Aorta (tissue), 5 donors: ENCODE measurements around the gene CTNNA2. TPM values are rescaled to one million over a fixed set of nuclear protein-coding genes. Genes with fewer than 3 reads are reported as not detected.

Experiments
- ATAC-seq: fragments of 200-7000 bp; cut with Tn5 transposase; one replicate; pipeline ENCODE4 v1.9.1; 2022; ENCODE audit warnings: moderate library complexity; ENCODE audit not compliant: low FRiP score
- DNase-seq, 2 donors: peaks; one replicate each; pipeline ENCODE4 v3.0.0-alpha.2; 2020
- H3K27ac ChIP-seq, 2 donors: one replicate each; pipeline ENCODE4 v1.5.1; 2013; ENCODE audit warnings: low read length in 2 of 2, mild to moderate bottlenecking in 2 of 2, moderate library complexity in 2 of 2, control low read depth in 1 of 2, inconsistent platforms in 1 of 2, low read depth in 1 of 2
- H3K27me3 ChIP-seq, 2 donors: one replicate each; pipeline ENCODE4 v1.6.1; 2013; ENCODE audit warnings: control low read depth in 1 of 2, low read length in 1 of 2, mild to moderate bottlenecking in 1 of 2, moderate library complexity in 1 of 2; ENCODE audit not compliant: insufficient read depth in 2 of 2, control insufficient read depth in 1 of 2
- H3K36me3 ChIP-seq, 2 donors: one replicate each; pipeline ENCODE4 v1.6.1; 2013; ENCODE audit warnings: control low read depth in 1 of 2, low read length in 1 of 2, mild to moderate bottlenecking in 1 of 2; ENCODE audit not compliant: insufficient read depth in 2 of 2, control insufficient read depth in 1 of 2
- H3K4me1 ChIP-seq, 2 donors: one replicate each; pipeline ENCODE4 v1.6.1; 2013; ENCODE audit warnings: low read length in 2 of 2, control low read depth in 1 of 2, mild to moderate bottlenecking in 1 of 2, moderate library complexity in 1 of 2; ENCODE audit not compliant: insufficient read depth in 2 of 2, control insufficient read depth in 1 of 2
- H3K4me3 ChIP-seq, 2 donors: one replicate each; pipeline ENCODE4 v1.5.1; 2013; ENCODE audit warnings: low read length in 2 of 2, control low read depth in 1 of 2, mild to moderate bottlenecking in 1 of 2
- H3K9me3 ChIP-seq: one replicate; pipeline ENCODE4 v1.6.1; 2013; ENCODE audit warnings: mild to moderate bottlenecking, low read length; ENCODE audit not compliant: control insufficient read depth
- WGBS, 2 donors: extraction: QIAGEN DNeasy Blood & Tissue Kit; methylation state at CpG; one replicate each; pipeline ENCODE4 v1.1.7; 2013; 5-methylcytosine and 5-hydroxymethylcytosine counted together
- intact Hi-C, 2 donors: fragments of 100-400 bp; cut with DNase I; formaldehyde crosslinking; loops; one replicate each; pipeline versions ENCODE4 v1.14.2 to v1.15.0; 2022
- polyA plus RNA-seq, 2 donors: library from polyadenylated mRNA; stranded (reverse); fragments of 200-250 nt; gene quantifications; one replicate each; pipeline ENCODE4 v1.2.3, GENCODE V29; 2013
- total RNA-seq, 2 donors: library from RNA; stranded (reverse); fragmentation: NEBNext Ultra II Directional; extraction: Animal tissue kit (Norgen Biotek cat#: 25700); gene quantifications; one replicate each; pipeline ENCODE4 v1.2.1, GENCODE V29; 2021
- donor health status: healthy with polysubstance abuse.
- donor health status: Bipolar disorder and iron deficiency.
- donor health status: DM: no; HTN: no; CAD: no.
- donor health status: DM: no; HTN: no; CAD: no.
- donor health status: DM: yes; HTN: yes; CAD: no.

CTNNA2 gene
- total and polyA plus RNA-seq, 4 donors, result 0.05 to 0.12 TPM; not detected in 2

DNA sequence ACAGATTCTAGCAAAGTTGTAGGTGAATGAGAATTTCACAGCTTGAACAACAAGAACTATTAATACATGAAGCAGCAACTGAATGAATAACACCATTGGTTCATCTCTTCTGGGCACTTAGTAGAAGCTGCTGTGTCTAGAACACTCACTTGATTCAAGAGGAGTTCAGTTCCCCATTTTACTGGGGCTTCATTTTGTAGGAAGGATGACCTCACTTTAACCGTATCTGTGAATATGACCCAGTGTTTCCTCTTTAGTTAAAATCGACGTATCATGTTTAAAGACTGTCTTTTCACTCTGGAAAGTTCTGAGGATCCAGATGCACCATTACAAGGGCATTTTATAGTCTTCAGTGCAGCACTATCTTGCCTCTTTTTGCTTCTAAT, 743.9 kb downstream of the CTNNA2 start:
- H3K36me3 ChIP-seq, result no peaks in the 10 kb centered on the region
- DNase-seq (no peak), ATAC-seq (no peak)
- H3K9me3 ChIP-seq, result peaks cover 3% of the 10 kb centered on the region
- H3K4me3 ChIP-seq, result no peak overlapping the region
- peaks cover 0 to 1% of the 10 kb centered on the region in 2 donors for H3K27me3 ChIP-seq
- 77 to 80% methylated on average over 3 of the region's 3 CpGs for WGBS, 2 donors
- no peaks in the 10 kb centered on the region for H3K4me1 ChIP-seq
- intact Hi-C loops, result no loop called here
- no peak overlapping the region for H3K27ac ChIP-seq

- Histone ChIP-seq H3K27ac (no peak overlapping the region), H3K27me3 (peaks cover 0 to 1% of the 10 kb centered on the region in 2 donors), H3K9me3 (peaks cover 3% of the 10 kb centered on the region), H3K36me3 (no peaks in the 10 kb centered on the region), H3K4me3 (no peak overlapping the region), H3K4me1 (no peaks in the 10 kb centered on the region)
- intact Hi-C loops, result no loop called here
- WGBS, 2 donors, result 93 to 95% methylated on average over 4 of the region's 4 CpGs
- ATAC-seq (no peak), DNase-seq (no peak)
Observed at GRCh38 chr2:80257450-80257849, 744.6 kb downstream of the CTNNA2 start.

- Histone ChIP-seq H3K9me3 (peaks cover 3% of the 10 kb centered on the region), H3K4me3 (no peak overlapping the region), H3K4me1 (no peaks in the 10 kb centered on the region), H3K36me3 (no peaks in the 10 kb centered on the region), H3K27ac (no peak overlapping the region), H3K27me3 (peaks cover 0 to 1% of the 10 kb centered on the region in 2 donors)
- no peak for DNase-seq
- intact Hi-C loops, result no loop called here
- WGBS, 2 donors, result 61 to 84% methylated on average over 5 of the region's 5 CpGs
- no peak for ATAC-seq
Observed at GRCh38 chr2:80258341-80258740, 745.5 kb downstream of the CTNNA2 start.

GRCh38 chr2:80258793-80259192, 745.9 kb downstream of the CTNNA2 start:
- intact Hi-C loops, result no loop called here
- ATAC-seq, result no peak
- Histone ChIP-seq H3K4me1 (no peaks in the 10 kb centered on the region), H3K27me3 (peaks cover 0 to 1% of the 10 kb centered on the region in 2 donors), H3K36me3 (no peaks in the 10 kb centered on the region), H3K9me3 (peaks cover 3% of the 10 kb centered on the region), H3K4me3 (no peak overlapping the region), H3K27ac (no peak overlapping the region)
- 81 to 84% methylated on average over 5 of the region's 5 CpGs for WGBS, 2 donors
- DNase-seq, result no peak

DNA sequence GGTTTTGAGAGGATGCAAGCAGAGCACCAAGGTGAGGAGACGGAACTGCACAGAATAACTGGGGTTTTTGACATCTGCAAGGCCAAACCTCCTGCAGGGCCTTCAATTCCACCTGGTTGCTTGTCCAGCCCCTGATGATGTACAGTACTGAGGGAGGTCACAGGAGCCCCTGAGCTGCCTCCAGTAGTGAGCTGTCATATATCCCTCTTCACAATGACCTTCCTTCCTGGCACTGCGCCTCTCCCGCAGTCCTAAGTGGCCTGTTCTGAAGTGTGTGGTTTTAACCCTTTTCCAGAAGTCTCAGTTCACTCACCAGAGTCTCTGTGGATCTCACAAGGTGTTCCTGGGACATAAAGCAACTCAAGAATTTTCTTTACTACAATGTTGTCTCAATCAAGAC, 746.4 kb downstream of the CTNNA2 start:
- 59 to 62% methylated on average over 3 of the region's 3 CpGs for WGBS, 2 donors
- ATAC-seq, result no peak
- no peak for DNase-seq
- intact Hi-C loops, result no loop called here
- H3K27me3 ChIP-seq, result peaks cover 0 to 1% of the 10 kb centered on the region in 2 donors
- no peaks in the 10 kb centered on the region for H3K4me1 ChIP-seq
- no peaks in the 10 kb centered on the region for H3K36me3 ChIP-seq
- H3K27ac ChIP-seq, result no peak overlapping the region
- H3K4me3 ChIP-seq, result no peak overlapping the region
- peaks cover 3% of the 10 kb centered on the region for H3K9me3 ChIP-seq

DNA sequence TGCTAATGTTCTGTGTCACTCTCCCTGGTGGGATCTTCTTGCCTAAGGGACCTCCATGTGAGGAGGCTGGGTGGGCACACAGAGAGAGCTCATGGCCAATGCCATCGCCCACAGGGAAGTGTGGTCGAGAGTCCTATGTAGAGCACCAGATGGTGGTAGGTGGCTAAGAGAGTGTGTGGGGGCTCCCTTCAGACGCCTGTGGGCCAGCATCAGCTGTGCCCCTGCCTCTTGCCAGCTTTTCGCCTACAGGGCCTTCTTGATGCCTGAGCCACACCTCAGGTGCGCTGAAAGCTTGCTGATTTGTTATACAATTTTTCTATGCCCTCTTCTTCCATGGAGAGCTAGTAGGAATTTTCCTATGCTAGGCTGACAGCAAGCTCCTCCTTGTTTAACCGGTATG, 753.4 kb downstream of the CTNNA2 start:
- WGBS, 2 donors, result 80 to 82% methylated on average over 6 of the region's 6 CpGs
- DNase-seq, result no peak
- intact Hi-C loops, result no loop called here
- Histone ChIP-seq H3K27me3 (no peaks in the 10 kb centered on the region), H3K4me3 (no peak overlapping the region), H3K27ac (no peak overlapping the region), H3K9me3 (no peaks in the 10 kb centered on the region), H3K36me3 (no peaks in the 10 kb centered on the region), H3K4me1 (no peaks in the 10 kb centered on the region)
- ATAC-seq, result peak; percentile 11

GRCh38 chr2:80269806-80270205, 757.0 kb downstream of the CTNNA2 start:
- no peak for ATAC-seq
- no peak for DNase-seq
- H3K27me3 ChIP-seq, result no peaks in the 10 kb centered on the region
- intact Hi-C loops, result no loop called here
- no peak overlapping the region for H3K27ac ChIP-seq
- no peaks in the 10 kb centered on the region for H3K9me3 ChIP-seq
- H3K4me1 ChIP-seq, result no peaks in the 10 kb centered on the region
- H3K4me3 ChIP-seq, result no peak overlapping the region
- no peaks in the 10 kb centered on the region for H3K36me3 ChIP-seq
- 64 to 76% methylated on average over 5 of the region's 5 CpGs for WGBS, 2 donors

GRCh38 chr2:80280598-80280997, 767.7 kb downstream of the CTNNA2 start:
- Histone ChIP-seq H3K4me1 (no peaks in the 10 kb centered on the region), H3K27me3 (peaks cover 0 to 2% of the 10 kb centered on the region in 2 donors), H3K27ac (no peak overlapping the region), H3K9me3 (peaks cover 1% of the 10 kb centered on the region), H3K4me3 (no peak overlapping the region), H3K36me3 (no peaks in the 10 kb centered on the region)
- ATAC-seq, result no peak
- 76 to 85% methylated on average over 2 of the region's 2 CpGs for WGBS, 2 donors
- no peak for DNase-seq
- intact Hi-C loops, result no loop called here

DNA sequence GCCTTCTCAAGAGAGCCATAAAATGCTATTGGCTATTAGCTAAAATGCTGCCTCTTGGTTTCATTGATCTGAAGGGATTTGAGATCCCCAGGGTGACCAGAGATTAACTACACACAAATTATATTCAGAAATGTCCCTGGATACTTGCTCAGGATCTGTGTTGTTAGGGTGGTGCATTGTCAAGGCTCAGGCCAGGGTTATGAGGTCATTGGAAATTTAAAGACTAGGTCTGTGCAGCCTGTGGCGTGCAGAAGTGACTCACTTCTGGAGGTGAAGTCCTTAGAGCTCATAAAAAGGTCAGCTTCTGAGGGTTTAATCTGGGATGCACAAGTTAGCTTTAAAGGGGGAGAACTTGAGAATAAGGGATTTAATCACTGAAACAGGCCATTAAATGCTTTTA, 768.2 kb downstream of the CTNNA2 start:
- 86 to 96% methylated on average over 1 of the region's 1 CpG for WGBS, 2 donors
- H3K27me3 ChIP-seq, result peaks cover 0 to 2% of the 10 kb centered on the region in 2 donors
- no peak overlapping the region for H3K27ac ChIP-seq
- H3K9me3 ChIP-seq, result peaks cover 1% of the 10 kb centered on the region
- no peaks in the 10 kb centered on the region for H3K4me1 ChIP-seq
- no peak for DNase-seq
- ATAC-seq, result no peak
- no peak overlapping the region for H3K4me3 ChIP-seq
- H3K36me3 ChIP-seq, result no peaks in the 10 kb centered on the region
- intact Hi-C loops, result no loop called here
